ENCODE results near the gene SPATA2. TPM values are rescaled to one million over a fixed set of nuclear protein-coding genes. Genes with fewer than 3 reads are reported as not detected.
A peak's percentile ranks its signal among the peaks of the same experiment; 100 is the strongest.
"Not testable (repeated sequence)": the region's sequence is repeated elsewhere in the genome, so short reads cannot be mapped to it uniquely, and the experiment has no call there.

The SPATA2 gene
- total RNA-seq, 4 donors from 2014 or later: 3.3 to 6.4 (median 3.6) TPM

DNA sequence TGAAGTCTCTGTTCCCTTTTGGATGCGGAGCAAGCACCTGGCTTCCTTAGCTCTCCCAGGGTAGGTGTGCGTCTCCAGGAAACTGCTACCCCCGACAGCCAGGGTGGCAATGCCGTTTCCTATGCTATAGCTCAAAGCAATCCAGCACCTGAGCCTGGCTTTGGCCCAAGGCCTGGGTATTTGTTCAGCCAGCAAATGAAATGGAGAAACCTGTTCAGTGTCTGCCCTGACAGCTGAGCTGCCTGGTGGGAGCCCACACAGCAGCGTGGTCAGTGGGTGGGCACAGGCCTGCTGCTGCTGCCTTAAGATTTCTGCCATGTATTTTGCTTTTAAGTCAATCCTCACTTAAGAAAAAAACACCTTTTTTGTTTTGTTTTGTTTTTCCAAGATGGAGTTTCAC is 13.7 kb downstream of the SPATA2 start:
- TF ChIP-seq, protein P1, sequence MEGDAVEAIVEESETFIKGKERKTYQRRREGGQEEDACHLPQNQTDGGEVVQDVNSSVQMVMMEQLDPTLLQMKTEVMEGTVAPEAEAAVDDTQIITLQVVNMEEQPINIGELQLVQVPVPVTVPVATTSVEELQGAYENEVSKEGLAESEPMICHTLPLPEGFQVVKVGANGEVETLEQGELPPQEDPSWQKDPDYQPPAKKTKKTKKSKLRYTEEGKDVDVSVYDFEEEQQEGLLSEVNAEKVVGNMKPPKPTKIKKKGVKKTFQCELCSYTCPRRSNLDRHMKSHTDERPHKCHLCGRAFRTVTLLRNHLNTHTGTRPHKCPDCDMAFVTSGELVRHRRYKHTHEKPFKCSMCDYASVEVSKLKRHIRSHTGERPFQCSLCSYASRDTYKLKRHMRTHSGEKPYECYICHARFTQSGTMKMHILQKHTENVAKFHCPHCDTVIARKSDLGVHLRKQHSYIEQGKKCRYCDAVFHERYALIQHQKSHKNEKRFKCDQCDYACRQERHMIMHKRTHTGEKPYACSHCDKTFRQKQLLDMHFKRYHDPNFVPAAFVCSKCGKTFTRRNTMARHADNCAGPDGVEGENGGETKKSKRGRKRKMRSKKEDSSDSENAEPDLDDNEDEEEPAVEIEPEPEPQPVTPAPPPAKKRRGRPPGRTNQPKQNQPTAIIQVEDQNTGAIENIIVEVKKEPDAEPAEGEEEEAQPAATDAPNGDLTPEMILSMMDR (IDR thresholded peaks at IDR 0.05): no peak
- ATAC-seq (ENCODE audit: low FRiP score) (no peak), DNase-seq (ENCODE audit: low spot score) (no peak)

DNA sequence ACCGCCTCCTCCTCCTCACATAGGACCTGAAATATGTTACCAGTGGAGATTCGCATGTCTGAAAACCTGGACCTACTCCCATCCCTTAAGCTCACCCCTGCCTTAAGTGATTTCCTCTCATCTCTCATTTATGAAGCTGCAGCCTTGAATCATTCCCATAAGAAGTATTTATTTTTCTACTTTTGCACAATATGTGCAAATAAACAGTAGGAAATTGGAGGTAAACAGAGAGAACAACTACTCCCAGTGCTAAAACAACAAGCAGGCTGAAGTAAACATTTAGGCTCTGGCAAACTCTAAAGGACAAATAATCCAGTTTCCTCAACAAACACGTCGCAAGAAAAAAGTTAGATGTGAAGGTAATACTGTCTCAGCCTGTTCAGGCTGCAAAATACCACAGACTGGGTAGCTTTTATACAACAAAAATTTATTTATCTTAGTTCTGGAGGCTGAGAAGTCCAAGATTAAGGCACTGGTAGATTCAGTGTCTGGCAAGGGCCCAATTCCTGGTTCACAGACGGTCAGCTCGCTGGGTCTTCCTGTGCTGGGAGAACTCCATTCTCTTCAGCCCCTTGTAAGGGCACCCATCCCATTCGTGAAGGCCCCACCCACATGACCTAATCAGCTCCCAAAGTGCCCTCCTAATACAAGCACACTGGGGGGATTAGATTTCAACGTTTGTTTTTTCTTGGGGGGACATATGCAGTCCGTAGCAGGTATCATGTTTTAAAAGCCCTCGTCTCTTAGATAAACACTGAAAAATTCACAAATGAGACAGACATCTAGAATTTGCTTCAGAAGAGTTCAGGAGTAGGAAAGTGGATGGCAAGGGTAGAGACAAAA is 15.6 kb downstream of the SPATA2 start:
- DNase-seq (ENCODE audit: low spot score) (peak; percentile 17), ATAC-seq (ENCODE audit: low FRiP score) (no peak)
- TF ChIP-seq, protein P1 (IDR thresholded peaks at IDR 0.05): no peak

DNA sequence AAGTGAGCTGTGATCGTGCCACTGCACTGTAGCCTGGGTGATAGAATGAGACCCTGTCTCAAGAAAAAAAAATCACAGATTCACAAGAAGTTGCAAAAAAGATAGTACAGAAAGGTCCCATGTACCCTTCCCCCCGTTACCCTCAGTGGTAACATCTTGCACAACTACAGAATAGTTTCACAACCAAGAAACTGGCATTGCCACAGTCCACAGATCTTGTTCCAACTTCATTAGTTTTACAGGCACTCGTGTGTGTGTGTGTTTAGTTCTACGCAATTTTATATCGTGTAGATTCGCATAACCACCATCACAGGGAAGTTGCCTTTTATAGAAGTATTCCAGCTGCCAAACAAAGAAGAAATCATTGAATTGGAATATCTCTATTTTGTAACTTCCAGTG is 19.1 kb downstream of the SPATA2 start:
- TF ChIP-seq, protein P1 (IDR thresholded peaks at IDR 0.05): no peak
- DNase-seq (ENCODE audit: low spot score): no peak
- ATAC-seq (ENCODE audit: low FRiP score): no peak

DNA sequence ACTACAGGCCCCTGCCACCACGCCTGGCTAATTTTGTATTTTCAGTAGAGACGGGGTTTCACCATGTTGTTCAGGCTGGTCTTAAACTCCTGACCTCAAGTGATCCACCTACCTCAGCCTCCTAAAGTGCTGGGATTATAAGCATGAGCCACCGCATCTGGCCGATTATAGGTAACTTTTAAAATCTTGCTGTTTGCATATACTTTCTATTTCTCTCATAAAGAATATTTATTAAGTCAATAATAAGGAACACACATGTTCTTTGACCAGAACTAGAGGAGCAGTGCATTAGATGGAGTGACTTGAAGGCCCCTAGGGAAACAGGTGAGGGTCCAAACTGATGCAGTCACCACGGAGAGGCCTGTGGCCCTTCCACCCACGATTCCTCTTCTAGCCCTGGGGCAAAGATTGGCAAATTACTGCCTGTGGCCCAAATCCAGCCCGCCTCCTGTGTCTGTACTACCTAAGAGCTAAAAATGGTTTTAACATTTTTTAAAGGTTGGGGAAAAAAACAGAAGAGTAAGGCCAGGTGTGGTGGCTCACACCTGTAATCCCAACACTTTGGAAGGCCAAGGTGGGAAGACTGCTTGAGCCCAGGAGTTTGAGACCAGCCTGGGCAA is 19.7 kb downstream of the SPATA2 start:
- not testable (repeated sequence) for DNase-seq (ENCODE audit: low spot score)

GRCh38 chr20:49894073-49894470 is 21.3 kb downstream of the SPATA2 start:
- DNase-seq (ENCODE audit: low spot score) (no peak), ATAC-seq (ENCODE audit: low FRiP score) (no peak)
- TF ChIP-seq, protein P1 (IDR thresholded peaks at IDR 0.05): no peak

More for the DNA sequence above, 19.7 kb downstream of the SPATA2 start:
- ATAC-seq (ENCODE audit: low FRiP score): not testable (repeated sequence)

DNA sequence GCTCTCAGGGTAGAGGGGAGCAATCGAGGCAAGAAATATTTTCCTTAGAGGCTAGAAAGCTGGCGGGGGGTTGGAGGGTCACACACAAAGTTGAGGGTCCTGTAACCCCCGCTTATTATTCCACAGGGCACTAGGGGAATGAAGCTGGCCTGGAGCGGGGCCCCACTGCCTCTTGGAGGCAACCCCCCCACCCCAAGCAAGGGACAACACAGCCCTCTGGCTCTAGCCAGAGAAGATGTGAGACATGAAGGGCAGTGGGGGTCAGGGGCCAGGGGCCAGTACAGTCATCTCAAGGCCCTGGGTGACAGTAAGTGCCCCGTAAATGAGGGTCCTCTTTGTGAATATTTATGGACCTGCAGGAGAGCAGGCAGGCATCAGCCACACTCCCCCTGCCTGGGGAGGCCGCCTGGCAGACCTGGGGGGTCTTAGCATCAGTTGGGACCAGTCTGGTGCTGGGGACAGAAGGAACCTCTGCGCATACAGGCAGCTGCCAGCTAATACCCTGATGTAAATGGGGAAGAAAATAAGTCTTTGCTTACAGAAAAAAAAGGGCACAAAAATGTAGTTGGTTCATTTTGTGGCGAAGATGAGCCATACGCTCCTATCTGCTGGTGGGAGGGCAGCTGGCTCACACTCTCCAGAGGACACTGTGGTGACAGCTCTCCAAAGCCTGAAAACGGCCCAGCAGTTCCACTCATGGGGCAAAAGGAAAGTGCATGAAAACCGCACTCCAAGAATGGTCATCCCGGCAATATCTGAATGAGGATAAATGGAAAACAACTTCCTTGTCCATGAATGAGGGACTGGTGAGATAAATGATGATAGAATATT is 21.9 kb downstream of the SPATA2 start:
- TF ChIP-seq, protein P1 (IDR thresholded peaks at IDR 0.05): no peak
- ATAC-seq (ENCODE audit: low FRiP score) (no peak), DNase-seq (ENCODE audit: low spot score) (no peak)

- DNase-seq (ENCODE audit: low spot score) (no peak), ATAC-seq (ENCODE audit: low FRiP score) (no peak)
- TF ChIP-seq, protein P1 (IDR thresholded peaks at IDR 0.05): no peak
Measured at GRCh38 chr20:49892817-49893216, 22.5 kb downstream of the SPATA2 start.
